GM18873 (cell line): ENCODE measurements around the gene PLCB2.

ENCODE experiments used
- ATAC-seq: cut with Tn5 transposase; IDR thresholded peaks from one replicate; pipeline ENCODE4 v1.9.1; 2021; ENCODE audit warnings: mild to moderate bottlenecking, moderate library complexity, moderate number of reproducible peaks; ENCODE audit not compliant: unreplicated experiment, low FRiP score

The PLCB2 gene

DNA sequence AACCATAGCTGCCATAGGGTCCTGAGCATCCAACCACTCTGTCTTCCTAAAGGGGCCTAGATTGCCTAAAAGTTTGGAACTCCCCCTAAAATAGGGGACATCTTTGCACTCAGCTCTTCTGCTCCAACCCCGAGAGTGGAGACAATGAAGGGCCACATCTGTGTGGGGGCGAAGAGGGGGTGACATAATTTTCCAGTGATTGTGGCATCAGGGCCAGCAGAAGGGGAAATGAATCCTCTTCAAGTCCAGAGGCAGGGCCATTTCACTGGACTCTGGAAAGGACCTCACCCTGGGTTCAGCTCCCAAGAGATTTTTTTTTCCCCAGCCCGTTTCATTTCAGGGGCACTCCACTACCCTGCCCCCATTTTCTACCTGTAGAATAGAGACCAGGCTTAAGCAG lies 20.2 kb downstream of the PLCB2 start:
- no peak for ATAC-seq

DNA sequence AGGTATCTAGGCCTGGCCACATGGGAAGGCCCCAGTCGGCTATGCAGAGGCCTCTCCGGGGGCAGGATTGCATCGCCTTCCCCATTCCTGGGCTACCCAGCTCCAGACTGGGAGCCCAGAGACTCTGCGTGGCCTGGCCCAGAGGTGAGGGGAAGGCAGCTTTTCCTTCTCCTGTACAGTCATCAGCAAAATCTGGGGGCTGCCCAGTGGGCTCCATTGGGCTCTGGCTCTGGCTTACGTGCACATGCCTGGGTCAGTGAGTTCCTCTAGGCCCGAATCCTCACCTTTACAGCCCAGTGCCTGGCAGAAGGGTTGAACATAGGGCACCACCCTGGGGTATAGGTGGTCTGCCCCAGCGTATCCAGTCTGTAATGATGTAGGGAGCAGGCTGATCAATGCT lies 20.9 kb downstream of the PLCB2 start:
- no peak for ATAC-seq

DNA sequence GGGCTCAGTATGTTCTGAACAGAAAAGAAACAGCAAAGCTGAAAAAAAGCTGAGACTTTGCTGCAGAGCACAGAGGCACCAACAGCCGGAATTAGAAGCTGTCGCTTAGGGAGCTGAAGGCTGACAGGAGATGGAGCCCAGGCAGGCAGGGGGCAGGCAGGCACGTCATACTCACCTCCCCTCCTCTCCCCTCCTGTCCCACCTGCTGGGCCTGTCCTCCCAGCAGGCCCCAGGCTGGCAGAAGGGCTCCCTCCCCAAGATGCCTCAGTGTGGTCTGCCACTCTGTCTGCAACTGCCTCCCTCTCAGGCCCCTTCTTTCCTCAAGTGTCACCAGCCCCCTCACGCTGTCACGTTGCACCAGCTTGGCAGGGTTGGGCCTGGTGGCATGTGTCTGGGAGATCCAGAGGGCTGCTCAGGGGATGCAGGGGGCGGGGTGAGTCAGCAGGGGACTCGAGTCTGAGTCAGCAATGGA lies 21.6 kb downstream of the PLCB2 start:
- no peak for ATAC-seq

DNA sequence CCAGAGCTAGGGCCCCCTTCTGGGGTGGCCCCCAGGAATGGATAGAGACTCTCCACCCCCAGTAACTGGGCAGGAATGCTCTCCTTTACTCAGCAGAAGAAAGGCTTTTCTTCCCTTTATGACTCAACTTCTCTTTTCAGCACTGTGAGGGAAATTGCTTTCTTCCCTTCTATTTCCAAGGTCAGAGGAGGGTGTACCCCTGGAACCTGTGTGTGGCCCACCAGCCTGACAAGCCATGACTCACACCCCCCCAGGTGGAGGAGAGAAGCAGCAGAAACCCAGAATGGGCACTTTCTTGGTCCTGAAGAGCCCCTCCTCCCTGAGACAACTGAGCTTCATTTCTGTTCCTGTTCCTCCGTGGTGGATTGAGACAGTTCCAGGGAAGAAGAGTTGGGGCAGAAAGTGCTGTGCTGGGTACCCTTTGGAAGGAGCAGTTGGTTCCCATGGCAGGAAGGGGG lies 22.2 kb downstream of the PLCB2 start:
- ATAC-seq, result no peak

DNA sequence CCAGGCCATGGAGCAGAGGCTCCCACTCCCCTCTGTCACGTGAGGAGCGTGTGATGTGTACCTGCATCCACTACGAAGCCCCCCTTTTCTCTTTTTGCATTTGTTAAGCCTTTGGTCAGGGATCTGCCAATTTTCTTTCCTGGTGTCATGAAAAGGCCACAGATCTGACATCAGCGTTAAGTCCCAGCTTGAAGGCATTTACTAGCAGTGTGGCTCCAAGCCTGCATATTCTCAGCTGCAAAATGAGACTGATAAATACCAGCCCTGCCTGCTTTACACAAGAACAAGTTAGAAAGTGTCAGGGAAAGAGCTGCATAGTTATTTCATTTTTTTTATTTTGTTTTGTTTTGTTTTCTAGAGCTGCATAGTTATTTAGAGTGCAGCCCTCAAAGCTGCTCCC lies 22.6 kb downstream of the PLCB2 start:
- no peak for ATAC-seq

DNA sequence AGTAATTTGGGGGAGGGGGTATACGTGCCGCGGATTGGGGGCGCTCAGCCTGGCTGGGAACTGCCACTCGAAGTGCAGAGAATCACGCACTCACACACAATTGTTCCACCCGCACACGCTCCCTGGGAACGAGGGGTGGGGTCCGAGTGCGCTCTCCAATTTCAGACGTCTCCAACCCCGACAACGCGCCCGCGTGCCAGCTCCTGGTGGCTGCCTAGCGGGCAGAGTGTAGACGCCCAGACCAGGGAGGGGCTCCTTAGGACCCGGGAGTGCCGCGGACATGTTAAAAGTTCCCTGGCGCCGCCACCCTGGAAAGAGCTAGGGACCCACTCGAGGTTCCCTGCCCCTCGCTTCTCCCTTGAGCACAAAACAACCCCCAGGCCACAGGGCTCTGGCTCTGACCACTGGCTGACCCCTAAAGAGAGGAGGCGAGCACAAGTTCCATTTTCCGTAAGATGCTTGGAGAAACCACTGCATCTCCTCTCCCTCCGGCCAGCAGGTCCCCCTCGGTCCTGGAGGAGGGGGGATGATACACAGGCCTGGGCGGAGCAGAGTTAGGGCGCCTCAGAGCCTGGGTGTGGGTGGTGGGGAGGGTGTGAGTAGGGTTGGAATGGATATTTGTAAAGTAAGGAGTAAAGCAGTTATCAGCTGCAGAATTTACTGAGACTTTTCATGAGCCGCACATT lies 24.0 kb downstream of the PLCB2 start:
- no peak for ATAC-seq

DNA sequence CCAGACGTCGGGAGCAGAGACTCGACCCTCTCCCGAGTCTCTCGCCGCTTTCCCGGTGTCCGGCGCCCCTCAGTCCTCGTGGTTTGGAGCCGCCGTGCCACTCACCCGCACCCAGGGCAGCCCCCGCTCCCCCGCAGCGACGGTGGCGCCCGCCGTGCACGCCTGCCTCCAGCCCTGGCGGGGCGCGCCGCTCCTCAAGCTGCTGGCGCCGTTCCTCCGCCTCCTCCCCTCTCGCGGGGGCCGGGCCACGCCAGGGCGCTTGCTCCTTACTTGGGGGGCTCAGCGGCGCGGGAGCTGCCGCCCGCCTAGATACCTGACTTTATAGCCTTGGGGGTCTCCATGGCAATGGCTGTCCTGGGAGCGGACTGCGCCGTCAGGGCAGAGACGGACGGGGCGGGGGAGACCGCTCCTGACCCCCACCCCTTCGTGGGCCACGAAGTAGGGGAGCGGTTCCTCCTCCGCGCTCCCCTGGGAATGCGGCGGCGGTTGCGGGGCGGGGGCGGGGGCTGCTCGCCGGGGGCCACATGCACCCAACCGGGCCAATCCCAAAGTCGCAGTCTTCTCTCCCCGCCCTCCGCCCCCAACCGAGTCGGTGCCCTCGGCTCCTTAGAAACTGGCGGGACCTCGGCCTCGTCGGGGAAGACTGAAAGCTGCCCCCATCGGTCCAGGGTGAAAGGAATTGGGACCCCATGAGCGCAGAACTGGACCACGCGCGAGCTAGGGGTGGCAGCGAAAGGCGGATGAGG lies 24.7 kb downstream of the PLCB2 start, which contains the start of gene ANKRD63:
TSS of gene ANKRD63 (minus strand) at position 196 of the 746 bp plus-strand sequence. CDS start 478 bp downstream, outside the sequence.
- ATAC-seq, result no peak

DNA sequence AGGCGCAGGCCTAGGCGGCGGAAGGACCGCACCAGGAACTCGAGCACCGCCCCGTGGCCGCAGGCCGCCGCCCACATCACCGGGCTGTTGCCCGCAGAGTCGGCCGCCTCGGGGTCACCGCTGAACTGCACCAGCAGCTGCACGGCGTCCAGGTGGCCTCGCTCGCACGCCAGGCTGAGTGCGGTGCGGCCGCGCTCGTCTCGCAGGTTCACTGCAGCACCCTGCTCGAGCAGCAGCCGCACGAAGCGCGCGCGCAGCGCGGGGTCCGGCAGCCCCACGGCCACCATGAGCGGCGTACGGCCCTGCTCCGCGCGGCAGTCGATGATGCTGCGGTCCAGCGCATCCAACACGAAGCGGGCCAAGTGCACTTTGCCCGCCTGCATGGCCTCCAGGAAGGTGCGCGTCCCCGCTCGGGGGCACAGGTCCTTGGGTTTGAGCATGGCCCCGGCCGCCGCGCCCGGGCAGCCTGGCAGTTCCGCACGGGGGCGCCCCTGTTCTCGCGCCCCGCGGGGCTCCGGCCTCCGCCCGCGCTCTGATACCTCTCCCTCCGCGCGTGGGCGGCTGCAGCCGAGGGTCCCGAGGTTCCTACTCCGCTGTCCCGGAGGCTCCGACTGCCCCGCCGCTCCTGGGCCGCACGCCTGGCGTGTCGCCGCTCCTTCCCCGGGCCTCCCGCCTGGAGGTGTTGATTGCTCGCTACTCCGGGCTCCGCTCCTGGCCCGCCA lies 25.4 kb downstream of the PLCB2 start:
- no peak for ATAC-seq

DNA sequence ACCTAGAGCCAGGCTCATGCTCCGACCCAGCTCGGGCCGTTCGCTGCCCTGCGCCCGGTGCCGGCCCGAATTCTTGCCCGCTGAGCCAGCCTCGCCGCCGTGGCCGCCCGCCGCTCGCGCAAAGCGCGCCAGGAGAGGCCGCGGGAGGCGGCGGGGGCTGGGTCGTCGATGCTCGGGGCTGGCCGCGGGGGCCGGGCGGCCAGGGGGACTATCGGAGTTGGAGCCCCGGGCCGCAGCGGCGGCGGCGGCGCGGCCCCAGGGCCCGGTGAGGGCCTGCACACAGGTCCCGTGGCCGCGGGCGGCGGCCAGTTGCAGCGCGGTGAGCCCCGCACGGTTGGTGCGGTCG lies 26.0 kb downstream of the PLCB2 start:
- ATAC-seq, result no peak

DNA sequence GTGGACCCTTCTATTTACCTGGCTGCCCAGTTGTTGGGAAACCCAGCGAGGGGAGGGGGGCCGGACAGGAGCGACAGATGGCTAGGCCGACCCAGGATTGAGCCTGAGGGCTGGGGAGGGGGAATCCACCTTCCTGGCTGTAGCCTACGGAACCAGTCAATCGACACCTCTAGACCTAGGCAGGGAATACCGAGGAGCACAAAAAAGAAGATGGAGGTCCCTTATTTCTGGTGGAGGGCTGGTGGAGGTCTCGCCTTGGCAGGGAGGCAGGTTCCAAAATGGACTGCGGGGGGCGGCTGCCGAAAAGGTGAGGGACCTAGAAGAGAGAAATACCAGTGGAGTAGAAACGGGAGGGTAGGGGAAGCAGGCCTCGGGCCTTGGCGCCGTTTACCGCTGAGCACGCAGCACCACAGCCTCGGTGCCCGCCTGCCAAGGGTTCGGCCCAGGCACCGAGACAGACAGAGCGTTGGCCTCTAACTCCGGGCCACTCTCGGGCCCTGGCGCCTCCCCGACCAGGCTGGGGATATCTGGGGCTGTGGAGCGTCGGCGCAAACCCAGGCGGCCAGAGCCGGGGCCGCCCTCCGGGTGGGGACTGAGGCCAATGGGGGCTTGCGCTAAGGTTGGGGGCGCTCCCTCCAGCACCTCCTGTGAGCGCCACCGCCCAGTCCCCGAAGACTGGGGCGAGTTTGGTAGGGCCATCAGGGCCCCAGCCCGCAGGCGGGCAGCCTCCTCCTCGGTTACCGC lies 26.5 kb downstream of the PLCB2 start:
- no peak for ATAC-seq

DNA sequence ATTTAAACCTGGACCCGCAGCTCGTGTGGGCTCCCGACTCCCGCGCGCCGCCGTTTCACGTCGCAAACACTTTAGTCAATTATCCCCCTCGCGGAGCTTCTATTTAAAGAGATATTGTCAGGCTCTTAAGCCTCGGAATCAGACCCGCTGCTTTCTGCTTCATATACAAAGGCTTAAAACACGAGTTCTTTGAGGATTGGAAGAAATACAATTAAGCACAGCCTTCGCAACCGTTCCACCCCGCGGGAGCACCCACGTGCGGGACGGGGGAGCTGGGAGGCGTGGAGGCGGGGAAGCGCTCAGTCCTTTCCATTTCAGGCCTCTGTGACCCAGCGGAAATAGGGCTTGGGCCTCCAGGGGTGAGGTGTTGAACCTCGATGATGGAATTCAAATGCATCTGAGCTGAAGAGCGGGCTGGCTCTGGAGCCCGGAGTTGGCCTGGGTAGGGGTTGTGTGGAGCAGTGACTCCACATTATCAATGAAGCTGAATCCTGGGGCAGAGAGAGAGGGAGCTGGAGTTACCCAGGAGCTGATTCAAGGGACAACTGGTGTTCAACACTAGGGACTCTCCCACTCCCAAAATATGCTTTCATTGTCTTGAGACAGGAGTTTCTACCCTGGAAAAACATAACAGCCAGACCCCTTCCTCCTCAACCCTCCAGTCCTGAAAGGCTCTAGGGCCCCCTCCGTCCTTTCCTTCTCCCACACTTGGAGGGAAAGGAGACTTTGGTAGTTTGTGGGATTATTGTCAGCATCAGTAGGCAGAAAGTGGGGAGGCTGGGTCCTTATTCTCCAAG lies 27.3 kb downstream of the PLCB2 start:
- no peak for ATAC-seq

DNA sequence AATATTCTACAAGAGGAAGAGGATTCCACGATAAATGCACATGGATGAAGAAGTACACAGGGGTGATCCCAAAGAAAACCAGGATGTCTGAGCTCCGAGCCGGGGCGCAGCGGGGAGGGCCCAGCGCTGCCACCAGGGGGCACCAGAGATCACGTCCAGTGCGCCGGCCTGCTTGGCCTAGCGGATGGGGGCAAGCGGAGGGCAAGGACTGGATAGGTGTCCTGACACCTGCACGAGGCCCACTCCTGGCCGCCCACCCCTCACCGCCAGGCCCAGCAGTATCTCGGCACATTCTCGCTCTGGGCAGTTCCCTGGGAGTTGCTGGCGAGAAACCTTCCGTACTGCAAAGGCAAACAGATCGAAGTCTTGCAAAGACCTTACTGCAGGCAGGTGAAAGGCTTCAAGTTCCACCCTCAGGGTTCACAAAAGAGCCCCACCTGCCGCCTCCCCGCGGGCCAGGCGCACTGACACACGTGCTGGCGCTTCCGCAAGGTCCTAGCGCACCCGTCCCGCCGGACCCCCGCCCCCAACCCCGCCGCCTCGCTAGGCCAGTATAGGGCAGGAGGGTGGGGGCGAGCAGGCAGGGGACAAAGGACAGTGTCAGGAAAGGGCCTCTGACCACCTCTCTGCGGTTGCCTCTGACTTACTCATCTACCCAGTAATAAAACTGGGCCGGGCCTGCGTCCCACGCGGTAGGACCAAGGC lies 28.1 kb downstream of the PLCB2 start:
- no peak for ATAC-seq

DNA sequence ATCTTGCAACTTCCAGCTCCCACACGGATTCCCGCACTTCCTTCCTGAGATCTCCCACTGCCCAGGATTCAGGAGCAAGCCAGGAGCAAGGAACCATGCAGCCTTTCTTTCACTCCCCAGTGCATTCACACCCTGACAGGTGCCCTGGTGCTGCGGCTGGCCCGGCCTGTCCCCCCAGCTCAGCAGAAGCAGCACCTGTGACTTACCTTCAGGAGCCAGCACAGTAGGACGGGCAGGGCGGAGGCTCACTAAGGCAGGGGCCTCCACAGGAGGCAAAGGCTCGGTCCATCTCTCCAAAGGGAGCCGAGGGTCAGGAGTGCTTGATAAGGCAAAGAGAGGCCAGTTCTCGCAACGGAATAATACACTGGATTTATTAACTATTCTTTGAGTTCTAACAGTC lies 29.7 kb downstream of the PLCB2 start:
- no peak for ATAC-seq

DNA sequence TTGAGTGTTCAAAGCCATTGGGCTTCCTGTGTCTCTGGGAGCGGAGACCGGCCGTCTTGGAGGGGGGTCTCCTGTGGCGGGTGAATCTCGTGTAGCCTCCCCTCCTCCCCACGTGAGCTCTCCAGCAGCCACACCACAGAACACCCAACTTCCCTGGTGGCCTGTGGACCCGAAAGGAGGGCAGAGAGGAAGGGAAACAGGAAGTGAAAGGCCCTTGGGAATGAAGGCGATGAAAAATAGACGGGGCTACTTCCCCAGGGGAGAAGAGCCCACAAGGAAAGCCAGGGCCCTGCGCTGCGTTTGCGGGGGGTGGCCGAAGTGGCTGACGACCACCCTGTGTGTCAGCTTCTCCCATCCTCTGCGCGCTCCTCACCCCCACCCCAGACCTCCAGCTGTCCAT lies 30.3 kb downstream of the PLCB2 start:
- ATAC-seq, result no peak

DNA sequence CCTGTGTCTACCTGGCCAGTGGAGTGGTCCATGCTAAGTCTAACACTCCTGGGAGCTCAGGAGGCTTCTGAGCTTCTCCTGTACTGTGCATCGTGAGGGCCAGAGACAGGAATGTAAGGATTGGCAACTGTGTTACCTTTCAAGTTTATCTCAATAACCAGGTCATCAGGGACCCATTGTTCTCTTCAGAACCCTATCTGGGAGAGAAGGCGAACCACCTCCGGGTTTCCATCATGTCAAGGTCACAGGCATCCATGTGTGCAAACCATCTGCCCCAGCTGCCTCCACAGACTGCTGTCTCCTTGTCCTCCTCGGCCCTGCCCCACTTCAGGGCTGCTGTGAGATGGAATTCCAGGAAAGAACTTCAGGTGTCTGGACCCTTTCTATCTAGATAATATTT lies 30.8 kb downstream of the PLCB2 start:
- no peak for ATAC-seq

DNA sequence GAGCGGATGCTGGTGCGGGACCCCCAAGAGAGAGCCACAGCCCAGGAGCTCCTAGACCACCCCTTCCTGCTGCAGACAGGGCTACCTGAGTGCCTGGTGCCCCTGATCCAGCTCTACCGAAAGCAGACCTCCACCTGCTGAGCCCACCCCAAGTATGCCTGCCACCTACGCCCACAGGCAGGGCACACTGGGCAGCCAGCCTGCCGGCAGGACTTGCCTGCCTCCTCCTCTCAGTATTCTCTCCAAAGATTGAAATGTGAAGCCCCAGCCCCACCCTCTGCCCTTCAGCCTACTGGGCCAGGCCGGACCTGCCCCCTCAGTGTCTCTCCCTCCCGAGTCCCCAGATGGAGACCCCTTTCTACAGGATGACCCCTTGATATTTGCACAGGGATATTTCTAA lies 31.8 kb downstream of the PLCB2 start:
- ATAC-seq, result no peak

DNA sequence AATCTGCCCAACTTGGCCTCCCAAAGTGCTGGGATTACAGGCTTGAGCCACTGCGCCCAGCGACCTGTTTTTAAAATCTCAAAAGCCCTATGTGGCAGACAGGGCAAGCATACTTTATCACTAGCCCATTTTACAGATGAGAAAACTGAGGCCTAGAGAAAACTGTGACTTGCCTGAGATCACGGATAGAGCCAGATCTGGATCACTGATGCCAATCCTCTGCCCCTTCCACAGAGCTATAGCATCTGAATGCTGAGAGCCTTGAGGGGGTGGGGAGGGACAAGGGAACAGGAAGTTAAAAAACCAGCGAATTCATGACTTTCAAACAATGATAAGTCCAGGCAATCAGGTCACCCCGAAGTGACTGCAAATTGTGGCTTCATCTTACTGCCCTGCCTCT lies 32.2 kb downstream of the PLCB2 start:
- ATAC-seq, result no peak

DNA sequence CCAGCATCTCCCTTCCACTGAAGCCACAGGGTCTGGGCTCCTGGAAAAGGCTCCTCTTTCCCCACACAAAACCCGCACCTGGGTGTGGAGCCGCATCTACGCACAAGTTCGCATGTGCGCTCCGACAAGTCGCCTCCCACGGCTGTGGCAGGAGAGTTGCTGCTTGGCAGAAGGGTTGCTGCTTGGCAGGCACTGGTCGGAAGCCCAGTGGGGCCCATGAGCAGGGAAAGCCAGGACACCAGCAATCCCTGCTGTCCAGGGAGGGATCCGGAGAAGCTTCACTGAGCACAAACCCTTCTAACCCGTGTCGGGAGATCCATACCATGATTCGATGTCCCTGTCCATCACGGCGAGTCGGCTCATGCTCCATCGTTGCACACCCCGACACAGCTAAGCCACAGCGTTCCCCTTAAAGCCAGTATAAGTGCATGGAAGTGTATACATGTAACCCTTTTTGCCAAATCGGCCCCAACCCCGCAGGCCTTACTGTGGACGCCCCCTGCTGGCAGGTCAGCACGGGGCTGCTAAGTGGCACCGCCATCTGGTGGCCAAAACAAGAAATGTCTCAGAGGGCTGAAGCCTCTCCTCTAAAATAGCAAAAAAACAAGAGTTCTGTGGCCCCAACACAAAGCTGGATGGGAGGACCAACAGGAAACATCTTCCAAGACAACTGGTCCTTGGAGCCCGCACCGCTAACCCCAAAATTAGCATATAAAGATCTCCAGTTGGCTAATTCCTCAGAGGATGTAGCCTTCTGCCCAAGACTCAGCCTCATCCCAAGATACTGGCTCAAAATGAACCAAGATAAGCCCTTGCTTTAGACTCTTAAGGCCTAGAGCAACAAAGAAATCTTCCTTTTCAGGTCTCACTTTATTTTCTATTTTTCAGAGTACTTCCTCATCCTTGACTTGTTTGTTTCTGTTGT lies 33.1 kb downstream of the PLCB2 start:
- ATAC-seq, result no peak
